Measurements from ENCODE around the gene IFIT5.
"Not testable (repeated sequence)": the region's sequence is repeated elsewhere in the genome, so short reads cannot be mapped to it uniquely, and the experiment has no call there.

IFIT5 gene

GRCh38 chr10:89431977-89432376 lies 17.6 kb downstream of the IFIT5 start:
- no peak for DNase-seq (ENCODE audit: low spot score)

- no peak for DNase-seq (ENCODE audit: low spot score)
These were observed 24.2 kb downstream of the IFIT5 start for GRCh38 chr10:89438525-89438924.

GRCh38 chr10:89440226-89441009 lies 26.1 kb downstream of the IFIT5 start:
- no peak for DNase-seq (ENCODE audit: low spot score)

GRCh38 chr10:89442289-89442688 lies 27.9 kb downstream of the IFIT5 start:
- no peak for DNase-seq (ENCODE audit: low spot score)

- DNase-seq (ENCODE audit: low spot score), result not testable (repeated sequence)
These were observed 30.5 kb downstream of the IFIT5 start for GRCh38 chr10:89444819-89445218.

- DNase-seq (ENCODE audit: low spot score), result no peak
These were observed 36.5 kb downstream of the IFIT5 start for GRCh38 chr10:89450901-89451300.

GRCh38 chr10:89452193-89452592 lies 37.8 kb downstream of the IFIT5 start:
- DNase-seq (ENCODE audit: low spot score), result no peak

GRCh38 chr10:89454561-89455347 lies 40.4 kb downstream of the IFIT5 start:
- no peak for DNase-seq (ENCODE audit: low spot score)

- DNase-seq (ENCODE audit: low spot score), result no peak
These were observed 43.9 kb downstream of the IFIT5 start for GRCh38 chr10:89458291-89458690.

- no peak for DNase-seq (ENCODE audit: low spot score)
These were observed 44.4 kb downstream of the IFIT5 start for GRCh38 chr10:89458784-89459183.

GRCh38 chr10:89463846-89464537 lies 49.6 kb downstream of the IFIT5 start:
- DNase-seq (ENCODE audit: low spot score), result no peak

- DNase-seq (ENCODE audit: low spot score), result no peak
These were observed 50.8 kb downstream of the IFIT5 start for GRCh38 chr10:89465196-89465595.

GRCh38 chr10:89466599-89467035 lies 52.2 kb downstream of the IFIT5 start:
- DNase-seq (ENCODE audit: low spot score), result no peak

- no peak for DNase-seq (ENCODE audit: low spot score)
These were observed 54.0 kb downstream of the IFIT5 start for GRCh38 chr10:89468191-89468965.

- no peak for DNase-seq (ENCODE audit: low spot score)
These were observed 55.1 kb downstream of the IFIT5 start for GRCh38 chr10:89469517-89469916.

All from CD4-positive, alpha-beta T cell treated with Interleukin-15 for 4 hours (primary cell).